Measurements from ENCODE around the gene ITGA7.

ITGA7 gene

DNA sequence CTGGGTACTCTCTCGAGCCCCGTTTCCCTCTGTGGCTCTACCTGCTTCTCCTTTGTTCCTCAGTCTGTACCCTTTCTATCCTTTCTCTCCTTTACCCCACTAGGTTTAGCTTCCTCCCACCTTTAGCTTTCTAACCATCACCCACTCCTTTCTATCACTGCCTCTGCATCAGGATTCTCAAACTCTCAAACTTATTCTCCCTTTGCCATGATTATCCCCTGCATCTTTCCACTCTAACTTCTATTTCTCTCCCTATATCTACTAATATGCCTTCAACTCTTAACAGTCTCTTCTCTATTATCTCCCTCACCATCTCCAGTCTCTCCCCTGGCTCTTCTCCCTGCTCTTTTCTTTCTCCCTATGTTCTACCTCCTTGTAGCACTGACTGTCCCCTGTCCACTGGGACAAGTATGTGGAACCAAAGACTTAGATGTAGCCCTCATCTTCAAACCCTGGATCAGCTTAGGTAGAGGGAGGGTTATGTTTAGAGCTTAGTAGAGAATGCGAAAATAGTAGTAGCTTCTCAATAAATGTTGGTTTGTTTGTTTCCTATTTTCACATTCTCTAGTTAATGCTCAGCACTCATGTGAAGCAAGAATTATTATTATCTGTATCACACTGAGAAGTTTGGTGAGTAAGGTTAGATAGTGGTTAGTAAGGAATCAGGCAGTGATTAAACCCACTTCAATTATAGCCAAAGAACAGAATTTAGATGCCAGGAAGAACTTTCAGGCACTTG, 38.6 kb upstream of the ITGA7 start:
- Histone ChIP-seq H3K9ac (no peak overlapping the region), H3K27ac (no peak overlapping the region)

DNA sequence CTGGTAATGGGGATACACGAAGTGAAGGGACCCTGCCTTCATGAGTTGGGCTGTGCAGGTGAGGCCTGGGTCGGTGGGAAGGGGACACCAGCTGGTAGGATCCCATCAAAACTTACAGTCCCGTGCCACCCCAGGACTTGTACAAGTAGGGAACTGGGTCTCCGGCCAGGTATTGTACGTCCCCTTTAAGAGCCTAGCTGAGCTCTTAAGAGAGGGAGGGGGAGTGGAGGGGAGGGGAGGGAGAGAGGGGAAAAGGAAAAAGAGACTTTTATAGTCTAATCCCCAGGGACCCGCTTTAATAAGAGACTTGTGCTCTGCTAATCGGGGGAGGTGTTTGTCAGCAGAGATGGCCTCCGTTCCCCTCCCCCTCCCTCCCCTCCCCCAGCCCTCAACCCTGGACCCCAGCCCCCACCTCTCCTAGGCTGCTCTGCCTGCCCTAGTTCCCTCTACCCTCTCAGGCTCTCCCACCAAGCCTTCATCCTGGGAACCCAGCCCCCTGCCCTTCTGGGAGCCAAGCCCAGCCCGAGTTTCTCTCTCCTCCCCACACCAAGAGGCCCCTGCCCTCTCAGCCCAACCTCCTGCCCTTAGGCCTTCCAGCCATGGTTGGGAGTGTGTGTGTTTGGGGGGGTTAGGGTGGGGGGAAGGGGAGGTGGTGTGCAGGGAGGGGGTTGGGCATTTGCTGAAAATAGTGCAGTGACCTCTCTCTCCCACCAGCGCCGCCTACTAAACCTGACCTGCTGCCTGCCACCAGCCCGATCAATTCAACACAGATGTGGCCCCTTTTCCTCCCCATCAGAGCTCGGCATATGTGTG, 37.9 kb upstream of the ITGA7 start:
- H3K79me2 ChIP-seq: no peaks in the 10 kb centered on the region
- peaks cover 2% of the 10 kb centered on the region for H3K4me1 ChIP-seq
- H3K9ac ChIP-seq: no peak overlapping the region
- no peak overlapping the region for H3K27ac ChIP-seq
- H2AFZ ChIP-seq: no peak overlapping the region
- TF ChIP-seq, protein P1, sequence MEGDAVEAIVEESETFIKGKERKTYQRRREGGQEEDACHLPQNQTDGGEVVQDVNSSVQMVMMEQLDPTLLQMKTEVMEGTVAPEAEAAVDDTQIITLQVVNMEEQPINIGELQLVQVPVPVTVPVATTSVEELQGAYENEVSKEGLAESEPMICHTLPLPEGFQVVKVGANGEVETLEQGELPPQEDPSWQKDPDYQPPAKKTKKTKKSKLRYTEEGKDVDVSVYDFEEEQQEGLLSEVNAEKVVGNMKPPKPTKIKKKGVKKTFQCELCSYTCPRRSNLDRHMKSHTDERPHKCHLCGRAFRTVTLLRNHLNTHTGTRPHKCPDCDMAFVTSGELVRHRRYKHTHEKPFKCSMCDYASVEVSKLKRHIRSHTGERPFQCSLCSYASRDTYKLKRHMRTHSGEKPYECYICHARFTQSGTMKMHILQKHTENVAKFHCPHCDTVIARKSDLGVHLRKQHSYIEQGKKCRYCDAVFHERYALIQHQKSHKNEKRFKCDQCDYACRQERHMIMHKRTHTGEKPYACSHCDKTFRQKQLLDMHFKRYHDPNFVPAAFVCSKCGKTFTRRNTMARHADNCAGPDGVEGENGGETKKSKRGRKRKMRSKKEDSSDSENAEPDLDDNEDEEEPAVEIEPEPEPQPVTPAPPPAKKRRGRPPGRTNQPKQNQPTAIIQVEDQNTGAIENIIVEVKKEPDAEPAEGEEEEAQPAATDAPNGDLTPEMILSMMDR (IDR thresholded peaks at IDR 0.05): no peak
- no peaks in the 10 kb centered on the region for H3K27me3 ChIP-seq (ENCODE audit: control insufficient read depth, insufficient read depth, low read length)
- no peaks in the 10 kb centered on the region for H3K36me3 ChIP-seq (ENCODE audit: control insufficient read depth, insufficient read depth, low read length)
- H3K4me2 ChIP-seq (ENCODE audit: low read length): no peak overlapping the region
- H3K9me3 ChIP-seq (ENCODE audit: control insufficient read depth, low read length): no peaks in the 10 kb centered on the region
- no peak overlapping the region for H3K4me3 ChIP-seq (ENCODE audit: low read depth, low read length)

More for the DNA sequence above, 38.6 kb upstream of the ITGA7 start:
- Histone ChIP-seq H3K4me1 (peaks cover 2% of the 10 kb centered on the region), H3K36me3 (ENCODE audit: control insufficient read depth, insufficient read depth, low read length) (no peaks in the 10 kb centered on the region), H2AFZ (no peak overlapping the region), H3K4me2 (ENCODE audit: low read length) (no peak overlapping the region), H3K79me2 (no peaks in the 10 kb centered on the region), H3K4me3 (ENCODE audit: low read depth, low read length) (no peak overlapping the region), H3K27me3 (ENCODE audit: control insufficient read depth, insufficient read depth, low read length) (no peaks in the 10 kb centered on the region), H3K9me3 (ENCODE audit: control insufficient read depth, low read length) (no peaks in the 10 kb centered on the region)
- TF ChIP-seq, protein P1 (IDR thresholded peaks at IDR 0.05): no peak

DNA sequence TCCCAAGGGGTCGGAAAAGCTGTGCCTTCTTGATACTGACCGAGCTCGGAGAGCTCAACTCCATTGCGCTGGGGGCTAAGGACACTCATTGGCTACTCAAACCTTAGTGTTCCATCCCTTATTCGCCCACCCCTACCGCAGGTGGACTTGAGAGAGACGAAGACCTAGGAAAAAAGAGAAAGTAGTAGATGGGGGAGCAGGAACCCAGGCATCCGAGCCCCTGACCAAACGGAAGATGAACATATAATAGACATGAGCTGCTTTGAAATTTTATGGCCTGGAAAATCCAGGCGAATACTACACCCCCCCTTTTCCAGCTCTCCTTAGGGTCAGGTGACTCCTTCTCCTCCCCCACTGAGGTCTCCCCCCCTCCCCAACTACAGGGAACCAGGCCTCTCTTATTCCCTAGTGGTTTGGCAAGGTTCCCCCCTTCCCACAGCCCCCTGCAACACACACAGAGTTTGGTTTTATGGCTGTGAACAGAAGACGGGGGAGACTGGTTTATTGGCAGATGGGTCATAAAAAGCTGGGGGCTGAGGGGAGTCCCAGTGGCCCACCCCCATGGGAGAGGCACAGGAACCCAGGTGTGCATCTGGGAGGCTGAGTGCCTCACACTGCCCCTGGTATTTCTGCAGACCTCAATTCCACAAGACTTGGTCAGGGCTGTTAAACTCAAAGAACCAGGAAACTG, 36.8 kb upstream of the ITGA7 start:
- Histone ChIP-seq H3K27me3 (ENCODE audit: control insufficient read depth, insufficient read depth, low read length) (no peaks in the 10 kb centered on the region), H3K9ac (no peak overlapping the region), H3K4me1 (peaks cover 2% of the 10 kb centered on the region), H3K79me2 (no peaks in the 10 kb centered on the region), H3K36me3 (ENCODE audit: control insufficient read depth, insufficient read depth, low read length) (no peaks in the 10 kb centered on the region), H3K27ac (no peak overlapping the region), H3K4me3 (ENCODE audit: low read depth, low read length) (no peak overlapping the region), H3K4me2 (ENCODE audit: low read length) (peak overlapping the region; percentile 64), H3K9me3 (ENCODE audit: control insufficient read depth, low read length) (no peaks in the 10 kb centered on the region), H2AFZ (peak overlapping the region; percentile 81)
- TF ChIP-seq, protein P1 (IDR thresholded peaks at IDR 0.05): no peak

DNA sequence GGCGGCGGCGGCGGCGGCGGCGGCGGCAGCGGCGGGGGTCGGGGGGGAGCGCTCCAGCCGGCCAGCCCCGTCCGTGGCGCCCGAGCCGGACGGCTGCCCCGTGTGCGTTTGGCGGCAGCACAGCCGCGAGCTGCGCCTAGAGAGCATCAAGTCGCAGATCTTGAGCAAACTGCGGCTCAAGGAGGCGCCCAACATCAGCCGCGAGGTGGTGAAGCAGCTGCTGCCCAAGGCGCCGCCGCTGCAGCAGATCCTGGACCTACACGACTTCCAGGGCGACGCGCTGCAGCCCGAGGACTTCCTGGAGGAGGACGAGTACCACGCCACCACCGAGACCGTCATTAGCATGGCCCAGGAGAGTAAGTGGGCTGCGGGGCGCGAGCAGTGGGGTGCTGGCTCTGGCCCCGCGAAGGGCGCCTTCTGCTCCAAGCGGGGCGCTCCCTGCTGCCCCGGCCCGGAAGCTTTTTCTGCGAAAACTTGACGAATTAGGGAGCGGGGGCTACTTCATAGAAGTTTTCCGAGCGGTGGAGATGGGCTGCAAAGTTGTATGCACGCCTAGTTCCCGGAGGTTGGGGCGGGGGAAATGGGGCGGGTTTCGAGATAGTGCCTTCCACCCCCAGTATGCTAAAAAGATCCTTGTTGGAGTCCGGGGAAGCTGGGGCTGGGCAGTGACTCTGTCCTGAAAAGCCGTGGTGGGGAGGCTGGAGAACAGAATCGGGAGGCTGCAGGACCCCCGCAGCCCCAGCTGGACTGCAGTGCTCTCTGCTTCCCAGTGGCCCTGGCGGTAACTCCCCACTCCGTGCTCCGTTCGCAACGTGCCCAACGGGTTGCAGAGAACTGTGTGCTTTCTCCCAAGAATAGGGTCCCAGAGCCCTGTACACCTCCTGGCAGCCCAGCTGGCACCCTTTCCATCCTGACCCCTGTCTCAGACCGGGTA, 36.0 kb upstream of the ITGA7 start:
- Histone ChIP-seq H3K9ac (no peak overlapping the region), H3K36me3 (ENCODE audit: control insufficient read depth, insufficient read depth, low read length) (no peaks in the 10 kb centered on the region), H3K9me3 (ENCODE audit: control insufficient read depth, low read length) (no peaks in the 10 kb centered on the region), H2AFZ (peak overlapping the region; percentile 81), H3K4me3 (ENCODE audit: low read depth, low read length) (peak overlapping the region; percentile 49), H3K4me1 (peaks cover 5% of the 10 kb centered on the region), H3K27me3 (ENCODE audit: control insufficient read depth, insufficient read depth, low read length) (no peaks in the 10 kb centered on the region), H3K4me2 (ENCODE audit: low read length) (peak overlapping the region; percentile 64), H3K79me2 (no peaks in the 10 kb centered on the region), H3K27ac (no peak overlapping the region)
- TF ChIP-seq, protein P1 (IDR thresholded peaks at IDR 0.05): peak; percentile 14
